ENCODE data around the gene ZNF791. TPM values are rescaled to one million over a fixed set of nuclear protein-coding genes. Genes with fewer than 3 reads are reported as not detected.
"Not testable (repeated sequence)": the region's sequence is repeated elsewhere in the genome, so short reads cannot be mapped to it uniquely, and the experiment has no call there.

ZNF791 gene
- total RNA-seq, 1 experiment from 2014 or later: 10.8 TPM

DNA sequence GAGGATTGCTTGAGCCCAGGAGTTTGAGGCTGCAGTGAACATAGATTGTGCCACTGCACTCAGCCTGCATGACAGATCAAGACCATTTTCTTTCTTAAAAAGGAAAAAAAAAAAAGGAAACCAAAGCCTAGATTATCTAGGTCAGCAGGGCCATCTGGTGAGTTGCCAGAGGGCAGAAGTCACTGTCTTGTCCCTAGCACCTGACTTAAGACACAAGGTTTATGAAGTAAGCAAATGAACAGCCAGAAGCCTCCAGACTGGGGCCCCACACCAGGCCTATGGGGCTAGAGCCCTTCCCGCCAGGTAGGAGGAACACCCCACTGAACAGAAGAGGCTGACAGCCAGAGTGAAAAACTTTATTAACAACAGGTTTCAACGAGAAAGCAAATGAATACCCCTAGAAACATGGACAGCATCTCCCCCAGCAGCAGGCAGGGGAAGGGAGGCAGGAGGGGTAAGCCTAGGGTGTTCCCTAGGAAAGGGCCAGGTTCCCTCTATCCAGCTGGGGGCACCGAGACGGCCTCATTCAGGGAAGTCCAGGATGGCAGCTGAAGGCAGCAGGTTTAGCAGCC, 57.1 kb downstream of the ZNF791 start:
- DNase-seq (ENCODE audit: low read depth): no peak

DNA sequence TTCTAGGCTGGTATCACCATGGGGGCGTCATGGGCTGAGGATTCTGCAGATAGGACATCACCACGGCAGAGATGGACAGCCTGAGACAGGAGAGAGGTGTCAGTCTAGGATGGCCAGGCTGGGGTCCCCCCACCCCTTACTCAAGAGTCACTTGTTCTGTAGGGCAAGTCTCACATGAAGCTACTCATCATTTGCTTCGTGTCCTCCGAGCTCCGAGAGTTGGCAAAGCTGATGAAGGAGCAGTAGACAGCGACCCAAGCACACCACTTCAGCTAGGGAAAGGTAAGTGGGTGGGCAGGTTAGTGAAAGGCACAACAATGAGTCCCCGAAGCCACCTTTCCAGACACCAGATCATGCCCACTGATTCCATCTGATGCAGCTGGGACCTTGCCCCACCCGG, 57.6 kb downstream of the ZNF791 start:
- DNase-seq (ENCODE audit: low read depth): no peak

DNA sequence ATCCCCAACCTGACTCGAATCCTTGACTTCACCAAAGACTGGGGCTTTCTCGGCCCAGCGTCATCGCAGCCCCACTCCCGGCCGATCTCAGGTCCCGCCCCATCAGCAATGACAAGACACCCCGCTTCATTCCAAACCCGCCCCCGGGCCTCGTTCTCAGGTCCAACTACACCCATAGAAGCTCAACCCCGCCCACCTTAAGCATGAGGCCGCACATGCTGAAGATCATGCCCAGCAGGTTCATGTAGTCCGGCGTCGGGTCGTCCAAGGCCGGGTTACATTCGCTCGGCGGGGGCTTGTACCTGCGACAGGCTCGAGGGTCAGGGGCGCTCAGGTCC, 58.2 kb downstream of the ZNF791 start:
- peak; percentile 54 for DNase-seq (ENCODE audit: low read depth)

DNA sequence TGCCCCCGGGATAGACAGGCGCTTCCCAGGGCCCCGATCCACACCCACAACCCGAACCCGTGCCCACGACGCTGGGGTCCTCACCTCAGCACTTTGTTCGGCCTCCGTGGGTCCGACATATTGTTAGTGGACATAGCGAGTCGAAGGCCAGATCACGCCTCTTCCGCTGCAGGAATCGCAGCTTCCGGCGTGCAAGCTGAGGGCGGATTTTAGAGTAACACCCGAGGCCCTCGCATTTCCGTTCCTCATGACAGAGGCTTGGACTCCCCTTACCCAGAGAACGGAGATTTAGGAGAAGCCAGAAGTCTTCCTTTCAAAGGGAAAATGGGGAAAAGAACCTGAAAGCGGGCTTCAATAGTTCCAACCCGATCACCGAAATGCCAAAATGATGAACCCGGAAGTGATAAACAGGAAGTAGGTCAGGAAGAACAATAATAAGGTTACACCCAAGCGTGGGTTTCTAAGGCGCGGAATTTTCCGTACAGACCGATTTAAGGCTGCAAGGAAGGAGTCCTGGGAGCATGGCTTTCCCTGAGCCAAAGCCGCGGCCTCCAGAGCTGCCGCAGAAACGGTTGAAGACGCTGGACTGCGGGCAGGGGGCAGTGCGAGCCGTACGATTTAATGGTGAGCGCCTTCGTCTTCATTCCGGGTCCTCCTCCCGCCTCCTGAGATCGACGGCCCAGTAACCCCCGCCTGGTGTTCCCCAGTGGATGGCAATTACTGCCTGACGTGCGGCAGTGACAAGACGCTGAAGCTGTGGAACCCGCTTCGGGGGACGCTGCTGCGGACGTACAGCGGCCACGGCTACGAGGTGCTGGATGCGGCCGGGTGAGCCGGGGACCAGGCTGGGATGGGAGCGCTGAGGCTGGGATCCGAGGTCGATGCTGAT, 58.8 kb downstream of the ZNF791 start:
- peak; percentile 82 for DNase-seq (ENCODE audit: low read depth)

DNA sequence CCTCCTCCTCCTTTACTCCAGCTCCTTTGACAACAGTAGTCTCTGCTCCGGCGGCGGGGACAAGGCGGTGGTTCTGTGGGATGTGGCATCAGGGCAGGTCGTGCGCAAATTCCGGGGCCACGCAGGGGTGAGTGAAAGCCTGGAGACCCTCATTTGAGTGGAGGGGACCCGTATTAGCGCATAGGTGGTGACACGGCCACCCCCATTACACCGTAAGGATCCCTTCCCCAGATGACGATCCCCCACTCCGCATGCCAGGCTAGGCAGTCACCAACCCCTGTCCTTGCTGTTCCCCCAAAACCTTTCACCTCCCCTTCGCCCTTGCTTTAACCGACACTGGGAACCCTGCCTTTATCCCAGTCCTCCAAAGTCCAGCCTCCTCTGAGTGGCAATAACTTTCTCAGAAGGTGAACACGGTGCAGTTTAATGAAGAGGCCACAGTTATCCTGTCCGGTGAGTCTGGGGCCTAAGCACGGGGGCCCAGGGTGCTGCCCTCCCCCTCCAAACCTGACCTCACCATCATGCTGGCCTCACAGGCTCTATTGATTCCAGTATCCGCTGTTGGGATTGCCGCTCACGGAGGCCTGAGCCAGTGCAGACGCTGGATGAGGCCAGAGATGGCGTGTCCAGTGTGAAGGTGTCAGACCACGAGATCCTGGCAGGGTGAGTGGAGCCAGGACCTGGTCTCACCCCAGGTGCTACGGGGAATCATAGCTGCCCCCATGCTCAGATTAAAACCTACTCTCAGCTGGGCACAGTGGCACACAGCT, 59.6 kb downstream of the ZNF791 start:
- DNase-seq (ENCODE audit: low read depth): no peak

DNA sequence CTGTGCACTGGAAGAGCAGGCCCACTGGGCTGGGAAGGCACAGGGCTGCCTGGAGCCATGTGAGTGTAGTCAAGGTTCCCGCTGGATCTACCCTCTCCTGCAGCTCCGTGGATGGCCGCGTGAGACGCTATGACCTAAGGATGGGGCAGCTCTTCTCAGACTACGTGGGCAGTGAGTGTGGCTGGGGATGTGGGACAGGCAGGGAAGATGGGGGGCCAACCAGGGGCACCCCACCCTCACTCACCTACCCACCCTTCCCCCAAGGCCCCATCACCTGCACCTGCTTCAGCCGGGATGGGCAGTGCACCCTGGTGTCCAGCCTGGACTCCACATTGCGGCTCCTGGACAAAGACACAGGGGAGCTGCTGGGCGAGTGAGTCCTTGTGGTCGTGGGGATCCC, 62.0 kb downstream of the ZNF791 start:
- DNase-seq (ENCODE audit: low read depth): no peak

DNA sequence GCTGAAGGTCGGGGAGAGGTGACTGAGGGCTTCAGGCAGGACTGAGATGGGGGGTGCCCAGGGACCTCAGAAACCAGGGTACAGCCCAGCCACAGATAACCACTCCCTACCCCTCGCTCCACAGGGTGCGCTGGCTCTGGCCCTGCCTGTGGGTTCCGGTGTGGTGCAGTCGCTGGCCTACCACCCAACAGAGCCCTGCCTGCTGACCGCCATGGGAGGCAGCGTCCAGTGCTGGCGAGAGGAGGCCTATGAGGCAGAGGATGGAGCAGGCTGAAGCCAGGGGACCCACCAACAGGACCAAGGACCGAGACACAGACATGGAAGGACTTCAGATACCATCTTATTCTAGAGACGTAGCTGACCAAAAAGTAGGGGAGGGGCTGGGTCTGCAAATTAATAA, 64.7 kb downstream of the ZNF791 start:
- no peak for DNase-seq (ENCODE audit: low read depth)

DNA sequence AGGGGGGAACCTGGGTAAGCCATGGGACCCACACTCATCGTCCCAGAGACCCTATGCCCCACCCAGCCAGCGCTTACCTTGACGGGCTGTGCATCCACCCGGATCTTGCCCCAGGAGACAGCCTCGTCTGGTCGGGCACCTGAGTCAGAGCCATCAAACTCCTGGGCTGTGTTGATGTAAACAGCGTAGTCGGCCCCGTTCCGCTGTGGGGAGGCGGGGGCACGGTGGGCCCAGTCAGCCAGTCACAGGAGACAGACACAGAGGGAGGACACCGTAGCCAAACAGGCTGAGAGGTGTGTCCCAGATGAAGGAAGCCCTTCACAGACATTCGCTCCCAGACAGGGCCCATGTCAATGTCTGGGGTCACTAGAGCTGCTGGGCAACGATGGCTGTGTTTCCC, 65.2 kb downstream of the ZNF791 start:
- DNase-seq (ENCODE audit: low read depth): no peak

DNA sequence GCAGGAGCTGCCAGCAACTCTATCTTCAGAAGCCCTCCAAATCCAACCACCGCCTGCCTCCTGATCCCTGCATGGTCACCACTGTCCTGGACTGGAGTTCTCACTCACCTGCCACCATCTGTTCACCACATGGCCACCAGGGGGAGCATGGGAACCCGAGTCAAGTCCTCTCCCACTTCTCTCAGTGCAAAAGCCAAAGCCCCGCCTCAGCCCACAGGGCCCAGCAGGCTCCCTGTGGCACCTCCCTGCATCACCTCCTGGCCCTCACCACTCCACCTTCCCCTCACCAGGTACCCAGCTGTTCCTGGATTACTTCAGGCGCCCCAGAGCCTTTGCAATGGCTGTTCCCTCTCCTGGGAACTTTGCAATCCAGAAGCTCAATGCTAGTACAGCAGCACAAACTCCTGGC, 65.7 kb downstream of the ZNF791 start:
- DNase-seq (ENCODE audit: low read depth): peak; percentile 74

DNA sequence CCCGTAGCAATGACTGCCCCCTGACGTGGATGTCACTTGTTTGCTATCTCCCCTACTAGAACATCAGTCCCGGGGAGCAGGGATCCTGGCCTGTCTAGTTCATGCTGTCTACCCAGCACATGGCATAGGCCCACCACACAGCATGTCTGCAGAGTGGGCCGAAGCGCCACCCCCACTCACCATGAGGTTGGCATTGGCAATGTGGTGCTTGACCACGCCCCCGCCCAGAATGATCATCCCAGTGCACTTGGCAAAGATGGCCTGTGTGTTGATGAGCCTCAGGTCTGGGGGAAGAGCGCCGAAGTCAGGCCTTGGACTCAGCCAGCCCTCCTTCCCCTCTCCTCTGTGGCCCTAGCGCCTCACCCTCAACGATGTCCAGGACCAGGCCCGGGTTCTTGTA, 66.2 kb downstream of the ZNF791 start:
- DNase-seq (ENCODE audit: low read depth): no peak

DNA sequence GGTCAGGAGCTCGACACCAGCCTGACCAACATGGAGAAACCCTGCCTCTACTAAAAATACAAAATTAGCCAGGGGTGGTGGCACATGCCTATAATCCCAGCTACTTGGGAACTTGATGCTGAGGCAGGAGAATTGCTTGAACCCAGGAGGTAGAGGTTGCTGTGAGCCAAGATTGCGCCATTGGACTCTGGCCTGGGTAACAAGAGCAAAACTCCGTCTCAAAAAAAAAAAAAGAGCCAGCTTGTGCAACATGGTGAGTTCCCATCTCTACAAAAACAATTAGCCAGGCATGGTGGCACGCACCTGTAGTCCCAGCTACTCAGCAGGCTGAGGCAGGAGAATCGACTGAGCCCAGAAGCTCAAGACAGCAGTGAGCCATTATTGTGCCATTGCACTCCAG, 67.3 kb downstream of the ZNF791 start:
- DNase-seq (ENCODE audit: low read depth): not testable (repeated sequence)

DNA sequence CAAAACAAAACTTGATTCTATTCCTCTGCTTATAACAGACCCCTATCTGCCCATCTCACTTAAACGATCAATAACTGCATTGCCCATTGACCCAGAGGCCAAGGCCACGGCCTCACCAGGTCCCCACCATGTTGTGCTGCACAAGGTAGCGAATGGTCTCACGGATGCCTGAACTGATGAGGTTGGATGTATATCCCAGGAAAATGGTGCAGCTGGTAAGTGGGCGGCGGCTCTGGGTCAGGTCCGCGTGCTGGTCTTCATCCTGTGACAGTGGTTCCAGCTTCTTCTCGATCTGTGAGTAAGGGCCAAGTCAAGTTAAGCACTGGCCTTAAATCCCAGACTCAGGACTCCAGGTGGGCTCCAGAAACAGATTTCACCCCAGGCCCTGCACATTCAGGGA, 69.3 kb downstream of the ZNF791 start:
- DNase-seq (ENCODE audit: low read depth): no peak

DNA sequence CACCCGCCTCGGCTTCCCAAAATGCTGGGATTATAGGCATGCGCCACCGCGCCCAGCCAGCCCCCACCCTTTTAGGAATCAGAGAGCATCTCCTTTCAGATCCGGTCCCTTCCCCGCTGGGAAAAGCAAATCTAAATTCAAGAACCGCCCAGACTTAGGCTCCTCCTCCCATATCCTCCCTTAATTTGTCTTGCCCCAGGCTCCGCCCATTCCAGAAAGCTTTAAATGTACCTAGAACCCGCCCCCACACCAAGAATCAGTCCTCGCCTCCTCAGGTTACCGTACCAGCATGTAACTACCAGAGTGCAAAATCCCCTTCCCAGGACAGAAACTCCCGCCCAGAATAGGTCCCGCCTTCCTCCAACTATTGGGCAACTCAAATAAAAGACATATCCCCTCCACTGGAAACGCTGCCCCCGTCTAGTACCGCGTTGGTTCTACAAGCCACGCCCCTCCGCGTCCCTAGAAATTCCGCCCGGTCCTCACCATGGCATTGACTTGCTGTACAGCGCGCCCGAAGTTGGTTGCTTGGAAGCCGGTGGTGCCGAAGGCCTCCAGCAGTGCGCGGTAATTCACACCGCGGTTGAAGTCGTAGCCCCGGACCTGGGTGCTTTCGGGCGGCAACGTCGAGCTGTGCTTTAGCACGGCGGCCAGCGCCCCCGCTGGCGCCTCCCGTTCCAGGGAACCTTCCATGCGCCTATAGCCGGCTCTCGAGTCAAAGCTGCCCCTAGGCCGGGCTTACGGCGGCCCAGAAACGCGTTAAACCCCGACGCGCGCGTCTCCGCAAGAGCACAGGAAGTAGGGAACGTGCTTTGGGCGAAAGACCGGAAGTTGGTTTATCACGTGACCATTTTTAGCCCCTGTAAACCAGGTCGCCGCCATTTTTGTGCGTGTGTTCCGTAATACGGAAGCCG, 70.6 kb downstream of the ZNF791 start, which contains the start of gene DHPS:
TSS of gene DHPS (minus strand) at position 807 of the 914 bp plus-strand sequence. CDS start at position 693, 114 bp downstream.
- DNase-seq (ENCODE audit: low read depth): peak; percentile 98

Other genes starting within 250 kb of the ZNF791 start
- 1.6 and 2.1 TPM in 2 replicates for gene ZNF442, start 245.2 kb upstream of the ZNF791 start, total RNA-seq (2014; rRNA removed; shearing (Covaris generic))
- gene ZNF799, start 209.6 kb upstream of the ZNF791 start, total RNA-seq (2014; rRNA removed; shearing (Covaris generic)): 3.9 and 4.8 TPM in 2 replicates
- gene ZNF443, start 169.9 kb upstream of the ZNF791 start, total RNA-seq (2014; rRNA removed; shearing (Covaris generic)): 4.8 and 5.8 TPM in 2 replicates
- 3.0 and 3.5 TPM in 2 replicates for gene ZNF709, start 126.1 kb upstream of the ZNF791 start, total RNA-seq (2014; rRNA removed; shearing (Covaris generic))
- 2.5 and 3.3 TPM in 2 replicates for gene ZNF564, start 59.4 kb upstream of the ZNF791 start, total RNA-seq (2014; rRNA removed; shearing (Covaris generic))
- 4.7 and 4.9 TPM in 2 replicates for gene ZNF490, start 107 bp upstream of the ZNF791 start, total RNA-seq (2014; rRNA removed; shearing (Covaris generic))
- 22.6 and 25.2 TPM in 2 replicates for gene MAN2B1, start 55.8 kb downstream of the ZNF791 start, total RNA-seq (2014; rRNA removed; shearing (Covaris generic))
- 10.2 and 14.6 TPM in 2 replicates for gene WDR83, start 55.9 kb downstream of the ZNF791 start, total RNA-seq (2014; rRNA removed; shearing (Covaris generic))
- gene DHPS, start 71.0 kb downstream of the ZNF791 start, total RNA-seq (2014; rRNA removed; shearing (Covaris generic)): 95.2 and 109 TPM in 2 replicates
- gene GNG14, start 77.1 kb downstream of the ZNF791 start, total RNA-seq (2014; rRNA removed; shearing (Covaris generic)): not detected in 2 replicates
- 21.6 and 24.4 TPM in 2 replicates for gene FBXW9, start 85.7 kb downstream of the ZNF791 start, total RNA-seq (2014; rRNA removed; shearing (Covaris generic))
- gene TNPO2, start 113.0 kb downstream of the ZNF791 start, total RNA-seq (2014; rRNA removed; shearing (Covaris generic)): 28.2 and 29.9 TPM in 2 replicates
- 276 and 304 TPM in 2 replicates for gene TRIR, start 123.8 kb downstream of the ZNF791 start, total RNA-seq (2014; rRNA removed; shearing (Covaris generic))
- gene GET3, start 126.6 kb downstream of the ZNF791 start, total RNA-seq (2014; rRNA removed; shearing (Covaris generic)): 115 and 127 TPM in 2 replicates
- gene BEST2, start 140.9 kb downstream of the ZNF791 start, total RNA-seq (2014; rRNA removed; shearing (Covaris generic)): 0.10 TPM in 1 of 2 replicates, not detected in the other
- 4.0 and 9.0 TPM in 2 replicates for gene HOOK2, start 164.6 kb downstream of the ZNF791 start, total RNA-seq (2014; rRNA removed; shearing (Covaris generic))
- gene JUNB, start 180.6 kb downstream of the ZNF791 start, total RNA-seq (2014; rRNA removed; shearing (Covaris generic)): 44.1 and 61.9 TPM in 2 replicates
- gene PRDX2, start 190.9 kb downstream of the ZNF791 start, total RNA-seq (2014; rRNA removed; shearing (Covaris generic)): 443 and 513 TPM in 2 replicates
- not detected in 2 replicates for gene THSD8, start 191.1 kb downstream of the ZNF791 start, total RNA-seq (2014; rRNA removed; shearing (Covaris generic))
- gene RNASEH2A, start 195.7 kb downstream of the ZNF791 start, total RNA-seq (2014; rRNA removed; shearing (Covaris generic)): 83.6 and 99.1 TPM in 2 replicates
- 0.68 TPM in 1 of 2 replicates, not detected in the other for gene RTBDN, start 223.7 kb downstream of the ZNF791 start, total RNA-seq (2014; rRNA removed; shearing (Covaris generic))
- gene MAST1, start 227.6 kb downstream of the ZNF791 start, total RNA-seq (2014; rRNA removed; shearing (Covaris generic)): 0.10 and 1.6 TPM in 2 replicates